ENCODE measurements around the gene LDLRAD4. TPM values are rescaled to one million over a fixed set of nuclear protein-coding genes. Genes with fewer than 3 reads are reported as not detected.

LDLRAD4 gene
- total RNA-seq, 1 experiment from 2014 or later = not detected

DNA sequence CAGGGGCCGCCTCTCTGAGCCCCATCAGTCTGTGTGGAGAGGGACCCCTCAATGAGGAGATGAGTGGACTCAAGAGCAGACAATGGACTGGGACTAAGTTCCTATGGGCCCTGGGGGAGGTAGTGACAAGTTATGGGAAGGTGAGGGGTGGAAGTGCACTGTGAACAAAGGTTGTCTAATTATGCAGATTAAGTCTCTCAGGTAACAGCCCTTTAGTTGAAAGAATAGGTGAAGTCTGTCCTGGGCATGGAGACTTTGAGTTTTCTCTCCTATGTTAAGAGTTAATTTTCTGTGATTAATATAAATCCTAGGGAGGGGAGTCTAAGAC is 264.0 kb downstream of the LDLRAD4 start:
- ChIA-PET CTCF (interaction anchor here (0.9 kb wide), 1 partner anchor 453 kb away, joined by 3 read pairs; no protein-coding TSS in a partner anchor), POLR2A (ENCODE audit: unreplicated experiment) (no interaction called here)
- H3F3A ChIP-seq (ENCODE audit: low read length, unreplicated experiment) = no peaks in the 10 kb centered on the region
- no peak overlapping the region for H3K4me3 ChIP-seq (ENCODE audit: low read length)
- no peak overlapping the region for H3K4me2 ChIP-seq (ENCODE audit: low read length)
- no peaks in the 10 kb centered on the region for H4K20me1 ChIP-seq (ENCODE audit: low read length)
- no peaks in the 10 kb centered on the region for H3K9me3 ChIP-seq (ENCODE audit: low read length)
- H3K27me3 ChIP-seq (ENCODE audit: low read length) = peaks cover 99% of the 10 kb centered on the region
- no TSS peak for BruUV-seq (replicated peaks)
- H2AFZ ChIP-seq (ENCODE audit: low read length) = no peak overlapping the region
- no peak for DNase-seq
- TF ChIP-seq EZH2 (IDR thresholded peaks at IDR 0.05; ENCODE audit: low read length, unreplicated experiment) (no peak), EZH2phosphoT487 (IDR thresholded peaks at IDR 0.05; ENCODE audit: borderline replicate concordance, low read length) (no peak)
- TF ChIP-seq, protein P1, sequence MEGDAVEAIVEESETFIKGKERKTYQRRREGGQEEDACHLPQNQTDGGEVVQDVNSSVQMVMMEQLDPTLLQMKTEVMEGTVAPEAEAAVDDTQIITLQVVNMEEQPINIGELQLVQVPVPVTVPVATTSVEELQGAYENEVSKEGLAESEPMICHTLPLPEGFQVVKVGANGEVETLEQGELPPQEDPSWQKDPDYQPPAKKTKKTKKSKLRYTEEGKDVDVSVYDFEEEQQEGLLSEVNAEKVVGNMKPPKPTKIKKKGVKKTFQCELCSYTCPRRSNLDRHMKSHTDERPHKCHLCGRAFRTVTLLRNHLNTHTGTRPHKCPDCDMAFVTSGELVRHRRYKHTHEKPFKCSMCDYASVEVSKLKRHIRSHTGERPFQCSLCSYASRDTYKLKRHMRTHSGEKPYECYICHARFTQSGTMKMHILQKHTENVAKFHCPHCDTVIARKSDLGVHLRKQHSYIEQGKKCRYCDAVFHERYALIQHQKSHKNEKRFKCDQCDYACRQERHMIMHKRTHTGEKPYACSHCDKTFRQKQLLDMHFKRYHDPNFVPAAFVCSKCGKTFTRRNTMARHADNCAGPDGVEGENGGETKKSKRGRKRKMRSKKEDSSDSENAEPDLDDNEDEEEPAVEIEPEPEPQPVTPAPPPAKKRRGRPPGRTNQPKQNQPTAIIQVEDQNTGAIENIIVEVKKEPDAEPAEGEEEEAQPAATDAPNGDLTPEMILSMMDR (conservative IDR thresholded peaks at IDR 0.05; ENCODE audit: low read depth, low read length) = no peak
- intact Hi-C loops (cut with micrococcal nuclease) = no loop called here
- H3K9me2 ChIP-seq (replicated peaks; ENCODE audit: low read length) = no peaks in the 10 kb centered on the region
- no peaks in the 10 kb centered on the region for H3K4me1 ChIP-seq (ENCODE audit: insufficient read depth, low read length)
- no peaks in the 10 kb centered on the region for H3K36me3 ChIP-seq (ENCODE audit: low read depth, low read length)
- H3K27ac ChIP-seq (ENCODE audit: low read length) = no peak overlapping the region
- no peak overlapping the region for H3K9ac ChIP-seq (ENCODE audit: low read length)
- no peak for ATAC-seq
- H3K79me2 ChIP-seq (ENCODE audit: low read length) = no peaks in the 10 kb centered on the region

DNA sequence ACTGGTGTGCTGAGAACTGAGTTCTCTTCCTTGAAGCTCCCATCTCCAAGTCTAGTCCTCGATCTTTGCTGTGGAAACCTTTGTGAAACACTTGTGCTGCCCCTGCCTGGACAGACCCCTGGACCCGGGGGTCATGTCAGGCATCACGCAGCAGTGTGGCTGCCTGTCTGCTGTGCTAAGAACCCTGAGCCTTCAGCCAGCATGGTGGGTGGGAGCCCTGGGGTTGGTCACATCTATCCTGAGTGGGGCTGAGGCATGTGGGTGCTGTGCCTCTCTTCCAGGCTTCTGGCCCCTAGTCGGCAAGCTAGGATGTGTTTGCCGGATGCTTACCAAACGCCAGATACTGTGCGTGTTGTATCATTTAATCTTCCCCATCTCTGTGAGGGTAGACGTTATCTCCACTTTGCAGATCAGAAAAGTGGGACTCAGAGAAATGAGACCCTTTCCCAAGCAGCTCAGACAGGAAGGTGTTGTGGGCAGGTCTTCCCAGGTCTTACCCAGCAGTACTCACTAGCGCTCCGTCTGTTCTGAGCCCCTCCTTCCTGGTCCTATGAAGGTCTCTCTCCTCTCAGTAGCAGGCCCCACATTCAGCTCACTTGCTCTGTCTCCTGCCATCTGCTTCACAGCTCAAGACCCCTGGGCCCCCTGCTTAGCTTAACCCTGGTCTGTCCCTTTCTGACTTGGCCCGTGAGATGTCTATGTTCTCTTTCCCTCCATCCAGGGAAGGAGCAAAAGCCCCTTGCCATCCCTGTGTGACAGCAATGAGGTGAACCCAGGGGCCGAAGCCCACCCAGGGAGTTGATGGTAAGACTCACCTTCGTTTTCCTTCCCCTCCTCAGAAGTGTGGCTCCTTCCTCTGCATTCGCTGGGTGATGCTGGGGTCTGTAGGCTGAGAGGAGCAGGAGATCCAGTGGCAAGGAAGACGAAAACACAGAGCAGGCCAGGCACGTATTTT is 265.0 kb downstream of the LDLRAD4 start:
- Histone ChIP-seq H4K20me1 (ENCODE audit: low read length) (no peaks in the 10 kb centered on the region), H3K27ac (ENCODE audit: low read length) (no peak overlapping the region), H3K4me1 (ENCODE audit: insufficient read depth, low read length) (no peaks in the 10 kb centered on the region), H3K79me2 (ENCODE audit: low read length) (no peaks in the 10 kb centered on the region), H3K4me3 (ENCODE audit: low read length) (no peak overlapping the region), H3F3A (ENCODE audit: low read length, unreplicated experiment) (no peaks in the 10 kb centered on the region), H3K9me2 (replicated peaks; ENCODE audit: low read length) (no peaks in the 10 kb centered on the region), H3K27me3 (ENCODE audit: low read length) (peaks cover 99% of the 10 kb centered on the region), H3K36me3 (ENCODE audit: low read depth, low read length) (no peaks in the 10 kb centered on the region), H3K9ac (ENCODE audit: low read length) (no peak overlapping the region), H2AFZ (ENCODE audit: low read length) (no peak overlapping the region), H3K4me2 (ENCODE audit: low read length) (no peak overlapping the region), H3K9me3 (ENCODE audit: low read length) (no peaks in the 10 kb centered on the region)
- no TSS peak for BruUV-seq (replicated peaks)
- DNase-seq (no peak), ATAC-seq (no peak)
- ChIA-PET POLR2A (ENCODE audit: unreplicated experiment) (no interaction called here), CTCF (interaction anchor here (0.9 kb wide), 1 partner anchor 452 kb away, joined by 3 read pairs; no protein-coding TSS in a partner anchor)
- TF ChIP-seq EZH2phosphoT487 (IDR thresholded peaks at IDR 0.05; ENCODE audit: borderline replicate concordance, low read length) = no peak
- TF ChIP-seq, protein P1 (conservative IDR thresholded peaks at IDR 0.05; ENCODE audit: low read depth, low read length) = no peak
- no peak for TF ChIP-seq EZH2 (IDR thresholded peaks at IDR 0.05; ENCODE audit: low read length, unreplicated experiment)
- intact Hi-C loops (cut with micrococcal nuclease) = no loop called here

DNA sequence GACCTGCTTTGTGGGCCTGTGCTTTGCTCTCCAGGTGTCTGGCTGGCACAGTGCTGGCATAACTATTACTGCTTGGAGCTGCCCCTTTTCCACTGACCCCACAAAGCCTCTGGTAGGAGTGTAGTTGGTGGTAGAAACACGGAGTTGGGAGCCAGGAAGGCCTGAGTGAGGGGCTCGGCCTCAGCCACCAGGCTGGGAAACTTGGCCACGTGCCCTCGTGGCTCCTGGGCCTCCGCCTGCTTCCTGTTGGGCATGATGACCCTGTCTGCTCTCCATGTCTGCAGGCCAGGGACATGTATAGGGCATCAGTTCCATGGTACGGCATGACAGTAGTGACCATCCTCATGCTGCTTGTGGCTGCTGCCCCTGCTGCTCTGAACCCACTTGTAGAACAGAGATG is 266.6 kb downstream of the LDLRAD4 start:
- H3K9ac ChIP-seq (ENCODE audit: low read length) = no peak overlapping the region
- H3K4me2 ChIP-seq (ENCODE audit: low read length) = no peak overlapping the region
- H3K36me3 ChIP-seq (ENCODE audit: low read depth, low read length) = no peaks in the 10 kb centered on the region
- ChIA-PET POLR2A (ENCODE audit: unreplicated experiment) (no interaction called here), CTCF (no interaction called here)
- no peaks in the 10 kb centered on the region for H3K4me1 ChIP-seq (ENCODE audit: insufficient read depth, low read length)
- no peaks in the 10 kb centered on the region for H3F3A ChIP-seq (ENCODE audit: low read length, unreplicated experiment)
- H3K4me3 ChIP-seq (ENCODE audit: low read length) = no peak overlapping the region
- H2AFZ ChIP-seq (ENCODE audit: low read length) = no peak overlapping the region
- no peaks in the 10 kb centered on the region for H4K20me1 ChIP-seq (ENCODE audit: low read length)
- DNase-seq = no peak
- intact Hi-C loops (cut with micrococcal nuclease) = no loop called here
- no peaks in the 10 kb centered on the region for H3K9me2 ChIP-seq (replicated peaks; ENCODE audit: low read length)
- no peaks in the 10 kb centered on the region for H3K79me2 ChIP-seq (ENCODE audit: low read length)
- no peaks in the 10 kb centered on the region for H3K9me3 ChIP-seq (ENCODE audit: low read length)
- peaks cover 96% of the 10 kb centered on the region for H3K27me3 ChIP-seq (ENCODE audit: low read length)
- no peak for ATAC-seq
- no peak overlapping the region for H3K27ac ChIP-seq (ENCODE audit: low read length)
- BruUV-seq (replicated peaks) = no TSS peak
- TF ChIP-seq EZH2phosphoT487 (IDR thresholded peaks at IDR 0.05; ENCODE audit: borderline replicate concordance, low read length) = no peak
- TF ChIP-seq, protein P1 (conservative IDR thresholded peaks at IDR 0.05; ENCODE audit: low read depth, low read length) = no peak
- TF ChIP-seq EZH2 (IDR thresholded peaks at IDR 0.05; ENCODE audit: low read length, unreplicated experiment) = no peak
